ENCODE measurements around the gene RAI1.

The RAI1 gene

GRCh38 chr17:17843096-17843495 is 161.8 kb downstream of the RAI1 start (continued):
- no peak for TF ChIP-seq ZNF70 (CRISPR knock-in tag; IDR thresholded peaks at IDR 0.05)

- ATAC-seq: no peak
Observed at GRCh38 chr17:17844079-17844478, 162.8 kb downstream of the RAI1 start.

GRCh38 chr17:17844500-17844899 is 163.2 kb downstream of the RAI1 start:
- no peak for ATAC-seq
- TF ChIP-seq ZNF70 (CRISPR knock-in tag; IDR thresholded peaks at IDR 0.05): no peak
- no peak for TF ChIP-seq PATZ1 (CRISPR knock-in tag; IDR thresholded peaks at IDR 0.05; ENCODE audit: borderline replicate concordance)
- no peak for TF ChIP-seq ISL1 (CRISPR knock-in tag; IDR thresholded peaks at IDR 0.05)
- no peak for TF ChIP-seq ESRRG (CRISPR knock-in tag; IDR thresholded peaks at IDR 0.05)
- no peak for TF ChIP-seq OSR1 (CRISPR knock-in tag; IDR thresholded peaks at IDR 0.05)
- TF ChIP-seq BACH2 (CRISPR knock-in tag; IDR thresholded peaks at IDR 0.05; ENCODE audit: borderline replicate concordance): no peak
- TF ChIP-seq ZFP3 (CRISPR knock-in tag; IDR thresholded peaks at IDR 0.05): no peak
- no peak for TF ChIP-seq TOX (CRISPR knock-in tag; IDR thresholded peaks at IDR 0.05; ENCODE audit: borderline replicate concordance)
- TF ChIP-seq CREB5 (CRISPR knock-in tag; IDR thresholded peaks at IDR 0.05; ENCODE audit: low read depth): no peak
- TF ChIP-seq POU6F1 (CRISPR knock-in tag; IDR thresholded peaks at IDR 0.05; ENCODE audit: borderline replicate concordance, low read depth): no peak
- TF ChIP-seq ZFP30 (CRISPR knock-in tag; IDR thresholded peaks at IDR 0.05): no peak
- TF ChIP-seq PPARA (CRISPR knock-in tag; IDR thresholded peaks at IDR 0.05; ENCODE audit: borderline replicate concordance): no peak
- no peak for TF ChIP-seq CSDC2 (CRISPR knock-in tag; IDR thresholded peaks at IDR 0.05)
- no peak for TF ChIP-seq GLIS3 (CRISPR knock-in tag; IDR thresholded peaks at IDR 0.05)

More at GRCh38 chr17:17844079-17844478, 162.8 kb downstream of the RAI1 start:
- TF ChIP-seq GLIS3 (CRISPR knock-in tag; IDR thresholded peaks at IDR 0.05) (no peak), RARB (CRISPR knock-in tag; IDR thresholded peaks at IDR 0.05) (no peak), ARNTL (CRISPR knock-in tag; IDR thresholded peaks at IDR 0.05; ENCODE audit: borderline replicate concordance, low read depth) (no peak), CSRNP3 (CRISPR knock-in tag; IDR thresholded peaks at IDR 0.05) (no peak), ZNF565 (CRISPR knock-in tag; conservative IDR thresholded peaks at IDR 0.05; ENCODE audit: low read depth) (no peak), TOX (CRISPR knock-in tag; IDR thresholded peaks at IDR 0.05; ENCODE audit: borderline replicate concordance) (no peak), OSR1 (CRISPR knock-in tag; IDR thresholded peaks at IDR 0.05) (no peak)

- ATAC-seq: no peak
Observed at GRCh38 chr17:17845046-17845775, 164.0 kb downstream of the RAI1 start.

More at GRCh38 chr17:17845046-17845775, 164.0 kb downstream of the RAI1 start:
- no peak for TF ChIP-seq ARNTL (CRISPR knock-in tag; IDR thresholded peaks at IDR 0.05; ENCODE audit: borderline replicate concordance, low read depth)
- no peak for TF ChIP-seq GLIS3 (CRISPR knock-in tag; IDR thresholded peaks at IDR 0.05)
- no peak for TF ChIP-seq CSRNP3 (CRISPR knock-in tag; IDR thresholded peaks at IDR 0.05)
- TF ChIP-seq ZNF8 (CRISPR knock-in tag; IDR thresholded peaks at IDR 0.05): no peak

Data from SK-N-SH treated with all-trans-retinoic acid at 6 μM for 48 hours (cell line).